D721Med (cell line): ENCODE data around the gene TBXAS1.

Source experiments
- DNase-seq: peaks from one replicate; pipeline ENCODE4 v3.0.0; 2011; ENCODE audit warnings: low spot score; ENCODE audit not compliant: insufficient read length
- FAIRE-seq: peaks from 2 replicates; lab custom pipeline; 2011; peaks lifted over from hg19 to GRCh38; lab: Jason Lieb, UNC
- CTCF ChIP-seq: IDR thresholded peaks from 2 replicates; pipeline ENCODE4 v1.5.1; 2012; ENCODE audit warnings: mild to moderate bottlenecking, control low read depth; ENCODE audit not compliant: insufficient read depth; ENCODE audit errors: missing control alignments

Gene TBXAS1

GRCh38 chr7:140035400-140036223, 206.5 kb downstream of the TBXAS1 start:
- FAIRE-seq (no peak), DNase-seq (no peak)
- no peak for TF ChIP-seq CTCF

- TF ChIP-seq CTCF: no peak
- FAIRE-seq: no peak
- no peak for DNase-seq
Measured at GRCh38 chr7:140036224-140036962, 207.3 kb downstream of the TBXAS1 start.

- FAIRE-seq (no peak), DNase-seq (no peak)
- no peak for TF ChIP-seq CTCF
Measured at GRCh38 chr7:140039066-140039465, 210.0 kb downstream of the TBXAS1 start.

GRCh38 chr7:140039896-140040295, 210.8 kb downstream of the TBXAS1 start:
- DNase-seq (no peak), FAIRE-seq (no peak)

GRCh38 chr7:140041659-140042385, 212.8 kb downstream of the TBXAS1 start:
- TF ChIP-seq CTCF: no peak
- FAIRE-seq (no peak), DNase-seq (no peak)

More at GRCh38 chr7:140039896-140040295, 210.8 kb downstream of the TBXAS1 start:
- no peak for TF ChIP-seq CTCF

- no peak for DNase-seq
- no peak for TF ChIP-seq CTCF
- no peak for FAIRE-seq
Measured at GRCh38 chr7:140042386-140042670, 213.3 kb downstream of the TBXAS1 start.

GRCh38 chr7:140044251-140044650, 215.2 kb downstream of the TBXAS1 start:
- no peak for DNase-seq
- no peak for TF ChIP-seq CTCF
- no peak for FAIRE-seq
